ENCODE measurements around the gene NEU3. TPM values are rescaled to one million over a fixed set of nuclear protein-coding genes. Genes with fewer than 3 reads are reported as not detected.

NEU3 gene
- polyA plus RNA-seq, 1 donor (not counting 4 experiments of a cell fraction or from before 2014, with no cell fraction given) = 8.2 TPM

GRCh38 chr11:75031771-75032549, 43.2 kb downstream of the NEU3 start:
- peak; percentile 53 for FAIRE-seq
- Histone ChIP-seq H3K27me3 (ENCODE audit: control insufficient read depth, extremely low read depth, insufficient read depth, low read length) (no peaks in the 10 kb centered on the region), H3K4me2 (ENCODE audit: control insufficient read depth, extremely low read depth, insufficient read depth, low read depth, low read length) (no peak overlapping the region), H3K9me3 (ENCODE audit: control insufficient read depth, low read depth, low read length) (no peaks in the 10 kb centered on the region), H3K79me2 (ENCODE audit: control insufficient read depth, insufficient read depth, low read length) (no peaks in the 10 kb centered on the region), H3K4me1 (ENCODE audit: control insufficient read depth, extremely low read depth, insufficient read depth, low read length) (peaks cover 4% of the 10 kb centered on the region), H2AFZ (ENCODE audit: control insufficient read depth, low read length) (no peak overlapping the region), H3K36me3 (ENCODE audit: control insufficient read depth in 2 of 2, extremely low read depth in 1 of 2, insufficient read depth in 2 of 2, low read length in 2 of 2) (no peaks in the 10 kb centered on the region), H3K9me1 (ENCODE audit: control insufficient read depth, extremely low read depth, insufficient read depth, low read length) (no peaks in the 10 kb centered on the region), H3K27ac (ENCODE audit: control insufficient read depth, insufficient read depth, low read length) (no peak overlapping the region), H4K20me1 (ENCODE audit: control insufficient read depth, extremely low read depth, insufficient read depth, low read length) (peaks cover 2% of the 10 kb centered on the region), H3K4me3 (ENCODE audit: control insufficient read depth in 2 of 3, extremely low read depth in 1 of 3, insufficient read depth in 2 of 3, low read depth in 1 of 3, low read length in 3 of 3) (no peak overlapping the region), H3K9ac (ENCODE audit: control insufficient read depth, extremely low read depth, insufficient read depth, low read length) (no peak overlapping the region)
- dilution Hi-C loops (cut with MboI; ENCODE audit: extremely low pct_ligation_motif_present, low sequenced_read_pairs) = loop anchor here (25.0 kb wide), 1 partner anchor 180 kb away; no protein-coding TSS in a partner anchor
- DNase-seq (ENCODE audit: low read depth, low spot score) = no peak
- TF ChIP-seq CTCF (optimal IDR thresholded peaks at IDR 0.05 in 1 of 3, IDR thresholded peaks at IDR 0.05 in 1 of 3, conservative IDR thresholded peaks at IDR 0.05 in 1 of 3; ENCODE audit: extremely low read depth in 1 of 3, insufficient read depth in 2 of 3, low read length in 3 of 3) = peak; percentile 92
- TF ChIP-seq EZH2 (IDR thresholded peaks at IDR 0.05; ENCODE audit: low read length) = no peak

- Histone ChIP-seq H3K4me2 (ENCODE audit: control insufficient read depth, extremely low read depth, insufficient read depth, low read depth, low read length) (no peak overlapping the region), H3K36me3 (ENCODE audit: control insufficient read depth in 2 of 2, extremely low read depth in 1 of 2, insufficient read depth in 2 of 2, low read length in 2 of 2) (no peaks in the 10 kb centered on the region), H3K9ac (ENCODE audit: control insufficient read depth, extremely low read depth, insufficient read depth, low read length) (no peak overlapping the region), H3K79me2 (ENCODE audit: control insufficient read depth, insufficient read depth, low read length) (no peaks in the 10 kb centered on the region), H3K27ac (ENCODE audit: control insufficient read depth, insufficient read depth, low read length) (no peak overlapping the region), H3K9me1 (ENCODE audit: control insufficient read depth, extremely low read depth, insufficient read depth, low read length) (no peaks in the 10 kb centered on the region), H3K4me3 (ENCODE audit: control insufficient read depth in 2 of 3, extremely low read depth in 1 of 3, insufficient read depth in 2 of 3, low read depth in 1 of 3, low read length in 3 of 3) (no peak overlapping the region), H3K4me1 (ENCODE audit: control insufficient read depth, extremely low read depth, insufficient read depth, low read length) (peaks cover 4% of the 10 kb centered on the region), H2AFZ (ENCODE audit: control insufficient read depth, low read length) (no peak overlapping the region), H4K20me1 (ENCODE audit: control insufficient read depth, extremely low read depth, insufficient read depth, low read length) (peaks cover 2% of the 10 kb centered on the region), H3K27me3 (ENCODE audit: control insufficient read depth, extremely low read depth, insufficient read depth, low read length) (no peaks in the 10 kb centered on the region), H3K9me3 (ENCODE audit: control insufficient read depth, low read depth, low read length) (no peaks in the 10 kb centered on the region)
- no peak for FAIRE-seq
- TF ChIP-seq EZH2 (IDR thresholded peaks at IDR 0.05; ENCODE audit: low read length) (no peak), CTCF (optimal IDR thresholded peaks at IDR 0.05 in 1 of 3, IDR thresholded peaks at IDR 0.05 in 1 of 3, conservative IDR thresholded peaks at IDR 0.05 in 1 of 3; ENCODE audit: extremely low read depth in 1 of 3, insufficient read depth in 2 of 3, low read length in 3 of 3) (no peak)
- dilution Hi-C loops (cut with MboI; ENCODE audit: extremely low pct_ligation_motif_present, low sequenced_read_pairs) = loop anchor here (25.0 kb wide), 1 partner anchor 180 kb away; no protein-coding TSS in a partner anchor
- no peak for DNase-seq (ENCODE audit: low read depth, low spot score)
These were observed 43.8 kb downstream of the NEU3 start for GRCh38 chr11:75032550-75032935.
